CD14-positive monocyte (primary cell): ENCODE results near the gene UBE2M. TPM values are rescaled to one million over a fixed set of nuclear protein-coding genes. Genes with fewer than 3 reads are reported as not detected.
A peak's percentile ranks its signal among the peaks of the same experiment; 100 is the strongest.

Source experiments
- DNase-seq, 3 donors: peaks; one replicate each; pipeline ENCODE4 v3.0.0-alpha.2; 2011 to 2022
- H2AFZ ChIP-seq: 2 replicates; pipeline ENCODE4 v1.6.0; 2012; ENCODE audit warnings: mild to moderate bottlenecking, low read depth, low read length, inconsistent platforms; ENCODE audit not compliant: insufficient read depth, poor library complexity, severe bottlenecking
- H3K27ac ChIP-seq, 2 donors: 1 replicate in 1 of 2; 2 replicates in 1 of 2; pipeline ENCODE4 v1.5.1; 2012 to 2013; ENCODE audit warnings: low read length in 2 of 2, control low read depth in 1 of 2, inconsistent platforms in 1 of 2, low read depth in 1 of 2, mild to moderate bottlenecking in 1 of 2
- H3K27me3 ChIP-seq, 2 donors: one replicate each; pipeline versions ENCODE4 v1.6.0 to v1.6.1; 2011 to 2013; ENCODE audit warnings: low read length in 2 of 2; ENCODE audit not compliant: control insufficient read depth in 2 of 2, insufficient read depth in 2 of 2
- H3K36me3 ChIP-seq, 2 donors: replicated peaks in 1 of 2; 1 replicate in 1 of 2; 2 replicates in 1 of 2; pipeline versions ENCODE4 v1.5.1 to v1.6.1; 2012 to 2013; ENCODE audit warnings: low read length in 2 of 2, control low read depth in 1 of 2, inconsistent platforms in 1 of 2, mild to moderate bottlenecking in 1 of 2; ENCODE audit not compliant: insufficient read depth in 2 of 2, control insufficient read depth in 1 of 2
- H3K4me1 ChIP-seq, 2 donors: 1 replicate in 1 of 2; 2 replicates in 1 of 2; pipeline versions ENCODE4 v1.5.1 to v1.6.1; 2012 to 2013; ENCODE audit warnings: low read length in 2 of 2, control low read depth in 1 of 2, inconsistent platforms in 1 of 2, mild to moderate bottlenecking in 1 of 2, moderate library complexity in 1 of 2; ENCODE audit not compliant: insufficient read depth in 2 of 2, control insufficient read depth in 1 of 2
- H3K4me2 ChIP-seq: replicated peaks from 2 replicates; pipeline ENCODE3; 2012; ENCODE audit warnings: low read length, moderate library complexity, mild to moderate bottlenecking; ENCODE audit not compliant: poor library complexity, severe bottlenecking; ENCODE audit errors: extremely low read depth
- H3K4me3 ChIP-seq, 3 experiments: fragments of 200-600 bp in 1 of 3; sonication (generic) in 1 of 3; replicated peaks in 1 of 3; 1 replicate in 2 of 3; 2 replicates in 1 of 3; pipeline ENCODE4 v1.5.1; 2011 to 2013; ENCODE audit warnings: low read length in 3 of 3, mild to moderate bottlenecking in 3 of 3, control low read depth in 2 of 3, low read depth in 2 of 3, inconsistent platforms in 1 of 3, moderate library complexity in 1 of 3
- H3K79me2 ChIP-seq: 2 replicates; pipeline ENCODE4 v1.6.0; 2012; ENCODE audit warnings: mild to moderate bottlenecking, control low read depth, inconsistent platforms, low read length, moderate library complexity; ENCODE audit not compliant: insufficient read depth
- H3K9ac ChIP-seq: 2 replicates; pipeline ENCODE4 v1.6.0; 2017; ENCODE audit warnings: low read length, mild to moderate bottlenecking; ENCODE audit not compliant: insufficient read depth, poor library complexity, severe bottlenecking
- H3K9me3 ChIP-seq, 2 donors: replicated peaks in 1 of 2; 1 replicate in 1 of 2; 2 replicates in 1 of 2; pipeline versions ENCODE4 v1.5.1 to v1.6.1; 2012 to 2013; ENCODE audit warnings: low read length in 2 of 2, control low read depth in 1 of 2; ENCODE audit not compliant: control insufficient read depth in 1 of 2, insufficient read depth in 1 of 2
- H4K20me1 ChIP-seq: 2 replicates; pipeline ENCODE4 v1.6.0; 2012; ENCODE audit warnings: mild to moderate bottlenecking, low read length, control low read depth, moderate library complexity; ENCODE audit not compliant: insufficient read depth
- H3K27ac Mint-ChIP-seq, 7 donors: one replicate each; pipeline ENCODE4 v1.8.0; 2020; ENCODE audit warnings: mild to moderate bottlenecking in 7 of 7, mixed read lengths in 7 of 7, moderate library complexity in 6 of 7, inconsistent platforms in 2 of 7
- H3K27me3 Mint-ChIP-seq, 3 donors: one replicate each; pipeline ENCODE4 v1.8.0; 2021 to 2022; ENCODE audit warnings: low read depth in 3 of 3, mild to moderate bottlenecking in 3 of 3, mixed read lengths in 3 of 3, moderate library complexity in 3 of 3, inconsistent platforms in 1 of 3
- H3K36me3 Mint-ChIP-seq, 2 donors: one replicate each; pipeline ENCODE4 v1.8.0; 2020; ENCODE audit warnings: mixed read lengths in 2 of 2, inconsistent platforms in 1 of 2, mild to moderate bottlenecking in 1 of 2
- H3K4me1 Mint-ChIP-seq: one replicate; pipeline ENCODE4 v1.8.0; 2020; ENCODE audit warnings: mild to moderate bottlenecking, mixed read lengths
- H3K4me3 Mint-ChIP-seq, 2 donors: one replicate each; pipeline ENCODE4 v1.8.0; 2020; ENCODE audit warnings: mild to moderate bottlenecking in 2 of 2, mixed read lengths in 2 of 2, moderate library complexity in 1 of 2
- H3K9me3 Mint-ChIP-seq, 7 donors: one replicate each; pipeline ENCODE4 v1.8.0; 2020 to 2022; ENCODE audit warnings: mixed read lengths in 7 of 7, mild to moderate bottlenecking in 6 of 7, moderate library complexity in 6 of 7, inconsistent platforms in 2 of 7
- WGBS: methylation state at CpG from one replicate; pipeline ENCODE4 v1.1.5; 2013; ENCODE audit warnings: missing lambda C conversion rate; ENCODE audit not compliant: insufficient coverage; 5-methylcytosine and 5-hydroxymethylcytosine counted together
- intact Hi-C, 2 donors: fragments of 100-400 bp; cut with micrococcal nuclease; formaldehyde crosslinking; loops; one replicate each; pipeline versions ENCODE4 v1.15.0 to v1.15.1; 2023
- polyA plus RNA-seq, 3 donors: library from polyadenylated mRNA; depleted of rRNA in 1 of 3; unstranded in 2 of 3; stranded (reverse) in 1 of 3; fragments of 300-500 nt in 2 of 3; fragments of >200 nt in 1 of 3; fragmentation: Illumina TruSeq in 2 of 3; gene quantifications; 1 replicate in 2 of 3; 2 replicates in 1 of 3; pipeline ENCODE4 v1.2.3, GENCODE V29; 2012 to 2021
- TF ChIP-seq, protein P1 (sequence below): fragments of 200-600 bp; IDR thresholded peaks from one replicate; pipeline ENCODE4 v1.8.0; 2022; ENCODE audit warnings: antibody characterized with exemption, mild to moderate bottlenecking

The UBE2M gene
- polyA plus RNA-seq, 3 donors: 7.8 to 84.6 (median 14.3) TPM

DNA sequence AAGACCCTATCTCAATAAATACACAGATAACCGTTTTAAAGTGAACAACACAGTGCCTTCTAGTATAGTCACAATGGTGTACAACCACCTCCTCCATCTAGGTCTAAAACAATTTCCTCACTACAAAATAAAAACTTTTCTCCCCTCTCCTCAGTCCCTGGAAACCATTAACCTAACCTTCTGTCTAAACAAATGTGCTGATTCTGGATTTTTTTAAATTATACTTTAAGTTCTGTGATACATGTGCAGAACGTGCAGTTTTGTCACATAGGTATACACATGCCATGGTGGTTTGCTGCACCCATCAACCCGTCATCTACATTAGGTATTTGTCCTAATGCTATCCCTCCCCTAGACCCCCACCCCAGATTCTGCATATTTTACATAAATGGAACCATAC, 29.0 kb downstream of the UBE2M start:
- Histone ChIP-seq H3K36me3 (no peaks in the 10 kb centered on the region), H3K4me3 (no peak overlapping the region), H3K27ac (no peak overlapping the region), H3K9ac (no peak overlapping the region), H2AFZ (no peak overlapping the region), H3K4me1 (no peaks in the 10 kb centered on the region), H3K4me2 (no peak overlapping the region), H3K9me3 (no peaks in the 10 kb centered on the region), H3K27me3 (peaks cover 0 to 3% of the 10 kb centered on the region in 2 donors), H3K79me2 (no peaks in the 10 kb centered on the region), H4K20me1 (no peaks in the 10 kb centered on the region)
- Mint-ChIP-seq H3K4me3 (no peak overlapping the region), H3K36me3 (no peaks in the 10 kb centered on the region), H3K9me3 (peaks cover 0 to 2% (median 0%) of the 10 kb centered on the region in 7 donors), H3K27ac (no peak overlapping the region), H3K4me1 (no peaks in the 10 kb centered on the region), H3K27me3 (peaks cover 2 to 8% (median 3%) of the 10 kb centered on the region in 3 donors)
- WGBS: no CpG with 5 or more reads among the region's 3 CpGs
- intact Hi-C loops: no loop called here
- TF ChIP-seq, protein P1, sequence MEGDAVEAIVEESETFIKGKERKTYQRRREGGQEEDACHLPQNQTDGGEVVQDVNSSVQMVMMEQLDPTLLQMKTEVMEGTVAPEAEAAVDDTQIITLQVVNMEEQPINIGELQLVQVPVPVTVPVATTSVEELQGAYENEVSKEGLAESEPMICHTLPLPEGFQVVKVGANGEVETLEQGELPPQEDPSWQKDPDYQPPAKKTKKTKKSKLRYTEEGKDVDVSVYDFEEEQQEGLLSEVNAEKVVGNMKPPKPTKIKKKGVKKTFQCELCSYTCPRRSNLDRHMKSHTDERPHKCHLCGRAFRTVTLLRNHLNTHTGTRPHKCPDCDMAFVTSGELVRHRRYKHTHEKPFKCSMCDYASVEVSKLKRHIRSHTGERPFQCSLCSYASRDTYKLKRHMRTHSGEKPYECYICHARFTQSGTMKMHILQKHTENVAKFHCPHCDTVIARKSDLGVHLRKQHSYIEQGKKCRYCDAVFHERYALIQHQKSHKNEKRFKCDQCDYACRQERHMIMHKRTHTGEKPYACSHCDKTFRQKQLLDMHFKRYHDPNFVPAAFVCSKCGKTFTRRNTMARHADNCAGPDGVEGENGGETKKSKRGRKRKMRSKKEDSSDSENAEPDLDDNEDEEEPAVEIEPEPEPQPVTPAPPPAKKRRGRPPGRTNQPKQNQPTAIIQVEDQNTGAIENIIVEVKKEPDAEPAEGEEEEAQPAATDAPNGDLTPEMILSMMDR: no peak
- no peak for DNase-seq

- H3K27me3 ChIP-seq: no peaks in the 10 kb centered on the region
- H3K4me3 ChIP-seq: no peak overlapping the region
- peaks cover 9% of the 10 kb centered on the region for H4K20me1 ChIP-seq
- no peak overlapping the region for H3K9ac ChIP-seq
- no peaks in the 10 kb centered on the region for H3K36me3 ChIP-seq
- no peak for DNase-seq
- TF ChIP-seq, protein P1: no peak
- intact Hi-C loops: no loop called here
- no peak overlapping the region for H3K27ac ChIP-seq
- Mint-ChIP-seq H3K9me3 (peaks cover 0 to 3% (median 0%) of the 10 kb centered on the region in 7 donors), H3K27ac (peak overlapping the region in 1 of 7 donors; percentile 0), H3K36me3 (peaks cover 0 to under 1% of the 10 kb centered on the region in 2 donors), H3K27me3 (peaks cover 0 to 2% (median 2%) of the 10 kb centered on the region in 3 donors), H3K4me3 (no peak overlapping the region), H3K4me1 (peaks cover 26% of the 10 kb centered on the region)
- peaks cover 14% of the 10 kb centered on the region for H3K79me2 ChIP-seq
- no peak overlapping the region for H3K4me2 ChIP-seq
- H3K4me1 ChIP-seq: peaks cover 27 to 28% of the 10 kb centered on the region in 2 donors
- WGBS: 96% methylated on average over 2 of the region's 3 CpGs
- H3K9me3 ChIP-seq: no peaks in the 10 kb centered on the region
- H2AFZ ChIP-seq: no peak overlapping the region
Observed at GRCh38 chr19:58522709-58523108, 35.7 kb downstream of the UBE2M start.
